Panc1 (cell line): ENCODE data around the gene ZNF622.

ENCODE experiments used
- TCF7L2 ChIP-seq: IDR thresholded peaks from 2 replicates; pipeline ENCODE4 v1.6.1; 2011; ENCODE audit warnings: mild to moderate bottlenecking, low read depth, low read length, inconsistent platforms
- TF ChIP-seq, protein P1 (sequence below): fragments of 450-650 bp; IDR thresholded peaks from 2 replicates; pipeline ENCODE4 v1.5.1; 2017; ENCODE audit warnings: mild to moderate bottlenecking

DNA sequence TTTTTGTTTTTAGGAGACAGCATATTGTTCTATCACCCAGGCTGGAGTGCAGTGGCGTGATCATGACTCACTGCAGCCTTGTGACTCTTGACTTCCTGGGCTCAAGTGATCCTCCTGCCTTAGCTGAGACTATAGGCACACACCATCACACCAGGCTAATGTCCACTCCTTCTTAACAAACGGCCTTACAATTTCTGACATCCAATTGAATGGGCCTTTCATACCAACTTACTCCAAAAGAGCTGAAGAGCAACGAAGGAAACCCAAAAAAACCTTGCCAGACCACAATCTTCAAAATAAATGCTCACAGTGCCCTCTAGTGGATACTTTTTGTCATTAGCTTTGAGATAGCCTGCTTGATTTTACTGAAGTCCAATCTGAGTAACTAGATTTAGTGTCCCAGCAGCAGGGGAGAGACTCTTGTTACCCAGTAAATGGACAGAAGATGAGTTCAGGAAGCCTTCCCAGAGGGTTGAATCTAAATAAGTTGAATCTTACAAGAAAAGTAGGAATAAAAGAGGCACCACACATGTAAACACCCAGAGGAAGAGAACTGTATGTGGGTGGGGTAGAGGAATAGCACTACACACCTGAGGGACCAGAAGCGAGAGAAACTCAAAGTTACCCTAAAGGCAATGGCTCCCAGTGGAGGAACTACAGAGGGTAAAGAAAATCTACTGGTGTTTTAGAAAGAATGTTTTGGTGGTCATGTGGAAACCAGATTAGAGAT, 9.3 kb downstream of the ZNF622 start:
- TF ChIP-seq, protein P1, sequence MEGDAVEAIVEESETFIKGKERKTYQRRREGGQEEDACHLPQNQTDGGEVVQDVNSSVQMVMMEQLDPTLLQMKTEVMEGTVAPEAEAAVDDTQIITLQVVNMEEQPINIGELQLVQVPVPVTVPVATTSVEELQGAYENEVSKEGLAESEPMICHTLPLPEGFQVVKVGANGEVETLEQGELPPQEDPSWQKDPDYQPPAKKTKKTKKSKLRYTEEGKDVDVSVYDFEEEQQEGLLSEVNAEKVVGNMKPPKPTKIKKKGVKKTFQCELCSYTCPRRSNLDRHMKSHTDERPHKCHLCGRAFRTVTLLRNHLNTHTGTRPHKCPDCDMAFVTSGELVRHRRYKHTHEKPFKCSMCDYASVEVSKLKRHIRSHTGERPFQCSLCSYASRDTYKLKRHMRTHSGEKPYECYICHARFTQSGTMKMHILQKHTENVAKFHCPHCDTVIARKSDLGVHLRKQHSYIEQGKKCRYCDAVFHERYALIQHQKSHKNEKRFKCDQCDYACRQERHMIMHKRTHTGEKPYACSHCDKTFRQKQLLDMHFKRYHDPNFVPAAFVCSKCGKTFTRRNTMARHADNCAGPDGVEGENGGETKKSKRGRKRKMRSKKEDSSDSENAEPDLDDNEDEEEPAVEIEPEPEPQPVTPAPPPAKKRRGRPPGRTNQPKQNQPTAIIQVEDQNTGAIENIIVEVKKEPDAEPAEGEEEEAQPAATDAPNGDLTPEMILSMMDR, result peak; percentile 81
- TF ChIP-seq TCF7L2, result no peak
